NCI-H2171 (cell line): ENCODE measurements around the gene TOP1.

ENCODE experiments used
- DNase-seq: peaks from one replicate; lab custom pipeline; 2025; lab: John Stamatoyannopoulos, UW

Gene TOP1

DNA sequence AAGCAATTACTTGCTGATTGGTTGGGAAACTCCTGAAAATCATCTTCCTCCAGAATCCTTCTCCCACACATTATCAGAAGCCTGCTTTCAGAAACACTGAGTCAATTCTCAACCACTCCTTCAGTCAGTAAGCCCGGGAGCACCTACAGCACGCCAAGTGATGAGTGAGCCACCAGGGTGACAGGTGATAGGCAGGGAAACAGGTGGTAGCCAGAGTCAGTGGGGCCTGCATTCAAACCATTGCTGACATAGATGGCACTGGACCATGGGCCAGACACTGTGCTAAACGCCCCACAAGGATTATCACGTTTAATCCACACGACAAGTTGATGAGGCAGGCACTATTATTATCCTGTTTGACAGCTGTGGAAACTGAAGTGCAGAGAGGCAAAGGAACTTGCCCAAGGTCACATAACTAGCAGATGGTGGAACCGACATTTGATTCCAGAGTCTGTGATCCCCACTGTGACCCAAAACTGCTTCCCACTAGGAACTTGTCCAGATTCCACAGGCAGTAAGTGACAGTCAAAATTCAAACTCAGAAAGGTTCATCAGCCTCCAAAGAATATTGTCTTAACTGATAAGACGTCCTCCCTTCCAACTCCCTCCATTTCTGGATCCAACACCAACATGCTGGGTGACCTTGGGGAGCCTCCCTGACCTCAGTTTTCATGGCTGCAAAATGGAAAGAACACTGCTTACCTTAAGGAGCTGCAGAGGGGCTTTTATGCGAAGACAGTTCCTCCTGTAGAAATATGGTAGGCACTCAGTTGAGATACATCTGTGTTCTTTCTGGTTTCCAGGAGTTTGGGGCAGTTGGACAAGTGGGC is 23.9 kb upstream of the TOP1 start:
- peak; percentile 40 for DNase-seq

DNA sequence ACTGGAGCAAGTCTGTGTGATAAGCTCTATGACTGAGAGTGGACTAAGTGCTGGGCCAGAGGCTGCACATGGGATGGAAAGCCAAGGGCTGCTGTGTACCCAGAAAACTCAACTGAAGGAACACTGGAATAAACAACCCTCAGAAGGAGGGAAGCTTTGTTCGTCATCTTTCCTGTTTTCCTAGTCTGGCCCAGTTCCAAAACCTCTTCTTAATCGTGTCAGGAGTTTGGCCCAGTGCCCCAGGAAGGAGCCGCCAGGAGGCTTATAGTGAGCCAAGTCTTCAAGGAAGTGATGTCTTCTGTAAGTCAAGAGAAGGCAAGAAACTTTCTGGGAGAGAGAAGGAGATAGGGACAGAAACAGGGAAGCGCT is 23.3 kb upstream of the TOP1 start:
- DNase-seq: peak; percentile 81

DNA sequence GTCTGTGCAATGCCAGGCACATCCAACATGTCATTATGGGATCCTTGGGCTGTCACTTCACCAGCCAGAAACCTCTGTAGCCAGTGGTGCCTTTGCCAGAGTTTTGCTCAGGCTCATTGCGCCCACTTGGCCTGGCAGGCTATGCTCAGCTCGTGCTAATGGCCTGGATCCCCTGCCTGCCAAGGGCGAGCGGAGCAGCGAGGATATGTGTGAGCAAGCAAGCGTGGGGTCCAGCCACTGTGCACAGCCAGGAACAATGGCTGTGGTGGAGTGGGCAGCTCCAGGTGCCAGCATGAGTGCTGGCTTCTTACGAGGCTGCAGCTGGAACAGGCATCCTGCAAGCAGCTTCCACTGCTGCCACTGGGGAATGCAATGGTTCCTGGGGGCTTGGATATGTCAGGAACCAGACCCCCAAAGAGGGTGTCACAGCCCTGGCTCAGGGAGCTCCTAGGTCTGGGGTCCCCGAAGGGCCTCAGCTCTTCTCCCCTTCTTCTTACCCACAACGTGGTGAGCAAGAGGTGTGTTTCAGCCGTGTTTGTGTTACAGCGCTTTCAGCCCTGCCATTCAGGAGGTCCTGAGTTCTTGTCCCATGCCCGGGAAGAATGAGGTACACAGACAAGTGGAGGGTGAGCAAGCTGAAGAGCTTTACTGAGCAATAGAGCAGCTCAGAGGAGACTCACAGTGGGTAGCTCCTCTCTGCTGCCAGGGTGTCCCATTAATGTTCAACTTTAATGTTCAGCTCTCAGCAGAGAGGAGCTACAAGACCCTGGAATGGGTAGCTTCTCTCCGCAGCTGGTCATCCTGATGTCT is 22.3 kb upstream of the TOP1 start:
- DNase-seq: no peak

DNA sequence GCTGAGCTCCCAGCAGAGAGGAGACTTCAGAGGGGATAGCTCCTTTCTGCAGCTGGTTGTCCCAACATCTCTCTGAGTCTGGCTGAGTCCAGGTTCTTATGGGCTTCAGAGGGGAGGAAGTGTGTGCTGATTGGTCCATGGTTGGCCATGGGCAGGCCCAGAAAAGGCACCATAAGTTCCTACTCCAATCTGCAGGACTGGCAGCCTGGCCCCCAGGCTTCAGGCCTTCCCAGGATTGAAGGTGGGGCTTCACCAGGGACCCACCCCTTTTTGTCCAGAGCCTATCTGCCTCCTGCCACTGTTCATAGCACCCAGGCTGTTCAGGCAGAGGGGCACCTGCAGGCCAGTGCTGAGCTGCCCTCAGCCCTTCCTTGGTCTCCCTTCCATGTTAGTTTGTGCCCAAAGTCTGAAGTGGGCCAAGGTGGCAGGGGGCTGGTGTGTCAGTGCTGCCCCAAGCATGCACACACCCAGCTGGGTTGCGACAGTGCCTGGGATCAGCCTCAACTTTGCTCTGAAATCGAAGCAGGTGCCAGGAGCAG is 21.6 kb upstream of the TOP1 start:
- DNase-seq: no peak

DNA sequence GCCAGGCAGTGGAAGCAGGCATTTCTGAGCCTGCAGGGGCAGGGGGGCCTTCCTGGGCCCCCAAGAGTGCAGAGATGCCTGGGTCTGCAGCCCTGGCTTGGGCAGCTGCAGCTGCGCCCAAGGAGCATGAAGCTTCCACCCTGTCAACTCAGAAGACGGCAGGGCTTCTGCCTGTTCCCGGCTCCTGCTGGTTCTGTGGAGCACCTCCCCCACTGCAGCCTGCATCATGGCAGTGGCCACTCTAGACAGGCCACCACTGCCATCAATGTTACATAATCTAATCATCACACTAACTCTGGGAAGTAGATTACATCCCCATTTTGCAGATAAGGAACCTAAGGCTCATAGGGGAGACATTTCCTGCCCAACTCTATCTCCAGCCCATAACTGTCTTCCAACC is 21.1 kb upstream of the TOP1 start:
- no peak for DNase-seq

DNA sequence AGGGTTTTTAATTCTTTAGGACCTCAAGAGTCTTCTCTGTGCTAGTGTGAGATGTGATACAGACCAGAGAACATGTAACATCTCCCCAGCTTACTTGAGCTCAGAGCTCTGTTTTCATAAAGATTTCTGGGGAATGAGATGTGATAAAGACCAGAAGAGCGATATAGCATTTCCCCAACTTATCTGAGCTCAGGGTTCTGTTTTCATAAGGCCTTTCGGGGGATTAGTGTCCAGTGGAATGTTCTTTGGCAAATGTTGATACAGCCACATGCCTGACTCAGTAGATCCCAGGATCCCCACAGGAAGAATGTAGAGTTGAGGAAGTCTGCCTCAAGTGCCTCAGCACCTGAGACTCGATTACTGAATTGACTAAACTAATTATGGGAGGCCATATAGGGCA is 18.7 kb upstream of the TOP1 start:
- DNase-seq: no peak

DNA sequence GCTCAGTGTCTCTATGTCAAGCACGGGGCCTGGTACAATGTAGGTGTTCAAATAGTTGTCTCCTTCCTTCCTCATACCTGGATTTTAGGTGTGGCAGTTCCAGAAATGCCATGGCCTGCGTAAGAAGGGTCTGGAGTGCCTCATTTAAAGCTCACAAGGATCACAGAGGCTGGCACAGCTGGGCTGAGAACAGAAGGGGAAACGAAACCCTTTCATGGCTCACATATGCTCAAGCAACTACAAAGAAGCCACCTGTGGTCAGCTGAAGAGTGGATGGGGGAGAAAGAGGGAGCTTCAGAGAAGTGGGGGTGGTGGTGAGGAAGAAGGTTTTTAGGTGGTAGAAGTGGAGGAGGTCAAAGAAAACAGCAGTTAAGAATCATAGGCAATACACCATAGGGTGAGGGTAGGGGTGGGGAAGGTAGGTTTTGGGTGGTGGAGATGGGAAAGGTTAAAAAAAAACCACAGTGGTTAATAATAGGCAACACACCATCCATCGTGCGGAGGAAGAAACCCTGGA is 17.0 kb upstream of the TOP1 start:
- DNase-seq: no peak

DNA sequence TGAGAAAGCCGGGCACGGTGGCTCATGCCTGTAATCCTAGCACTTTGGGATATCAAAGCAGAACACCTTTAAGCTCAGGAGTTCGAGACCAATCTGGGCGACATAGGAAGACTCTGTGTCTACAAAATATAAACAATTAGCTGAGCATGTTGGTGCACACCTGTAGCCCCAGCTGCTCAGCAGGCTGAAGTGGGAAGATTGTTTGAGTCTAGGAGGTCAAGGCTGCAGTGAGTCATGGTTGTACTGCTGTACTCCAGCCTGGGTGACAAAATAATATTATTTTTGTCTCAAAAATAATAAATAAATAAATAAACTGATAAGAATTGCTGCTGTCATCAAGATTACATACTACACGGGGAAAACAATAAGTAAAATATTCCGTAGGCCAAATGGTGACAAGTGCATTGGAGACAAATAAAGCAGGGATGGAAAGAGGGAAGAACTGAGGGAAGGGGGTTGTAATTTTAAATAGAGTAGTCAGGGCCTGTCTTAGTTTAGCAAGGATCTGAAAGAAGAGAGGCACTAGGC is 14.0 kb upstream of the TOP1 start:
- peak; percentile 31 for DNase-seq

DNA sequence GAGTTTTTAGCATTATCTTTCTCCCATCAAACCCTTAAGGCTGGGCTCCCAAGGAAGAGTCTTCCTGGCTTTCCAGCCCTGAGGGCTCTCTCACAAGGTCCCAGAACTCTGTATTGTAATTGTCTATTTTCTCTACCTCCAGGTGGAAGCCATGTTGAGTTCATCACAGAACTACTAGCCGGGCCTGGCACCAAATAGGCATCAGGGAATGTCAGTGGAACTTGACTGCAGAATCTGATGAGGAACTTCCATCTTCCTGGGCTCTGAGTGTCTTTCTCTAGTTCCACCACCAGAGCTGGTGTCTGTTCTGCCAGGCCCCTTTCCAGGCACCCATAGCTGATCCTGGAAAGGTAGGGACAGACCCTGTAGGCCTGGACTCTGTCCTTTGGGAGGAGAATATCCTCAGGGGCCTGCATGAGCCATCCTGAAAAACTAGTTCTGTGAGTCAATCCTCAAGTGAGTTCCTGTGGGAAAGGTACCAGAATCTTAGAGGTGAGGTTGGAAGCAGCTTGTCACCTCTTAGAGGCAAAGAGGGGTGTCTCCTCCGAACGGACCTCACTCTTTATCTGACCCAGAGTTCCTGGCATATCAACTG is 11.1 kb upstream of the TOP1 start:
- no peak for DNase-seq

DNA sequence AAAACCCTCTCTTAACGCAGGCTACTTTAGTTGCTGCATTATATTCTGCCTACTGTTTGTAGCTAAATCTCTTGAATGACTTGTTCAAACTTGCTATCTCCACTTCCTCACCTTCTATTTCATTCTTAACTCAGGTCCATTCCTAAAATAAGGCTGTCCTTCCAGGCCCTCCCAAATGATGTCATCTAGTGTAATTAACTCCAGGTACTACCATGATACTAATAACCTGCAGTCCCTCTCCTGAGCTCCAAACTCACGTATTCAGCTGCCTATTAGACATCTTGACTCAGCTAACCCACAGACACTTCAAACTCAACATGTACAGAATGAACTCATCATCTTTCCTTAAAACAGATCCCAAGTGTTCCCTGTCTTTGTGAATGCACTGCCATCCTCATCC is 10.5 kb upstream of the TOP1 start:
- DNase-seq: no peak

DNA sequence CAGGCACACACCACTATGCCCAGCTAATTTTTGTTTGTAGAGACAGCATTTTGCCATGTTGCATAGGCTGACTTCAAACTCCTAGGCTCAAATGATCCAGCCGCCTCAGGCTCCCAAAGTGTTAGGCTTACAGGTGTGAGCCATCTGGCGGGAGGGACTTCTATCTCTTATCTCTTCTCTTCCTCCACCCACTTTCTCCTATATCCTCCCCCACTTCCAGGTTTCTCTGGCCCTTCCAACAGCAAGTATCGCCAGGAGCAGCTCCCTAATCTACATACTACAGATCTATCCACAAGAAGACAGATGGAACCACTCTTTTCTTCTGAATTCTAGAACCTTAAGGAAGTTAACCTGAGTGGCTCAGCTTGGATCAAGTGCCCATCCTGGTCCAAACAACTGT is 5.1 kb upstream of the TOP1 start:
- no peak for DNase-seq

DNA sequence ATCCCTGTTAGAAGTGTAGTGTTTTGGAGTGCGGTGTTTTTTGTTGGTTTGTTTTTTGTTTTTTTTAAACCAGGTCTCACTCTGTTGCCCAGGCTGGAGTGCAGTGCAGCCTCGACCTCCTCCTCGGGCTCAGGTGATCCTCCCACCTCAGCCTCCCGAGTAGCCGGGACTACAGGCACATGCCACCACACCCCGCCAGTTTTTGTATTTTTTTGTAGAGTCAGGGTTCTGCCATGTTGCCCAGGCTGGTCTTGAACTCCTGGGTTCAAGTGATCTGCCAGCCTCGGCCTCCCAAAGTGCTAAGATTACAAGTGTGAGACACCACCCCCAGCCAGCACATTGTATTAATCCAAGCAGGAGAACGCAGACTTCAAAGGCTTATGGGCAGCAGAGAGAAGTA is 1.3 kb upstream of the TOP1 start:
- no peak for DNase-seq

DNA sequence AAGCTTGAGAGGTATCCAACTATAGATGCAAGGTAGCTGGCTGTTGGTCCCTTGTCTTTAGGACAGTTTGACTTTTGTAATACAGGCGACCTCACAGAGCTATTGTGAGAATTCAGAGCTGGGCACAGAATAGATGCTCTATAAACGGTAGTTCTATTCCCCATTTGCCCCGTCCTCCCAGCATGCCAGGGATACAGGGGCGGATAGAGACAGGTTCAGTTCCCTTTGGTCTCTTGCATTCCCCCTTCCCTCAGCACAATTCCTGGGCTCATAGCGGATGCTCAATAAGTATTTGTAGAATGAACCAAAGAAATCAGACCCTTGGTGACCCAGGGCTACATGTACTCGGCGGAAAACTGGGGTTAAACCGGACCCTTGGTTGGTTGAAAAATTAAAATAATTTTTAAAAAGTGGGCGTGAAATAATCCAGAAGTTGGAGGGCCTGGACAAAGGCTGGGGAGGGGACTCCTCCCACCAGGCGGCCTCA is 707 bp upstream of the TOP1 start:
- no peak for DNase-seq

DNA sequence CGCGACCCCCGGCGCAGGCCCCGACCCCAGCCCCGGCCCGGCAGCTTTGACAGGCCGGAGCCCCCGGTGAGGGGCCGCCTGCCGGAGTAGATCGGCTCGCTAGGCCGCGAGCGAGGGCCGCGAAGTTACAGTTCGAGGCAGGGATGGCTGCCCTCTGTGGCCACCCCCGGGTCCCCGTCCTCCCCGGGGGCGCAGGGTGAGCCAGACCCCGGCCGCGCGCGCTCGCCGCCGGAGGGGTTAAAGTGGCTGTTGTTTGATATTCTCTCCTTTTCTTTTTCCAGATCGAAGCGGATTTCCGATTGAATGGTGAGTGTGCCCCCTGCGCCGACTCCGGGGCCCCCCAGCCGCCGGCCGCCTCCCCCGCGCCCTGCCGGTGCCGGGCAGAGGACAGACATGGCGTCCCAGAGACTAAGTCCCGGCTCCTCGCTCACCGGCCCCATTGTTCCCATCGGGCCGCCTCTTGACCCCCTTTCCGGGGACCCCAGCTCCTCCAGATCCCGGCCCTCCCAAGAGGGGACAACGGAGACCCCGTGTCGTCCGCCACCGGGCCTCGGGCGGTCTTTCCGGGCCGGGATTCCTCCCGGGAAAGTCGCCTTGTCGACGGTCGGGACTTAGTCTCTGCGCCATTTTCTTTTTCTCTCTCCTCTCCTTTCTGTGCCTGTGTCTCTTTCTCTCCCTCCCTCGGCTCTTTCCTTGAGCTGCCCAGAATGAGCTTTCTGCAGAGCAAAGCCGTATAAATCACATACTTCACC is 704 bp downstream of the TOP1 start:
- DNase-seq: peak; percentile 29

DNA sequence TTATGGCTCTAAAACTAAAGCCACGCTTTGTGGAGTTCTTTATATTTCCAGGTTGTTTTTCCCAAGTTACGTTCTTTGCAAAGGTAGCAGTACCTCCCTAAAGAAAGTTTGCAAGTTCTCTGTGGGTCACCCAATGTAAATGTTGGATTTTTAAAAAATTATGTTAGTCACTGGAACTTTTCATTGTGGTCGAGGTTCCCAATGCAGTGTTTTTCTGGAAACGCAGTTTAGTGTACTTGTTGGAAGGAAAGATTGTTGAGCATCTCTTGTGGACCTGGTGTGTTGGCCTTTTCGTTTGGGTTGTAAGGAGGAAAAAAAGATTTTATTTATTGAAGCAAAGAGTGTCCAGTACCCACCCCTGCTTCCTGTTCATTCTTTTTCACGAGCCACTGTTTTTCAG is 1.4 kb downstream of the TOP1 start:
- DNase-seq: no peak

DNA sequence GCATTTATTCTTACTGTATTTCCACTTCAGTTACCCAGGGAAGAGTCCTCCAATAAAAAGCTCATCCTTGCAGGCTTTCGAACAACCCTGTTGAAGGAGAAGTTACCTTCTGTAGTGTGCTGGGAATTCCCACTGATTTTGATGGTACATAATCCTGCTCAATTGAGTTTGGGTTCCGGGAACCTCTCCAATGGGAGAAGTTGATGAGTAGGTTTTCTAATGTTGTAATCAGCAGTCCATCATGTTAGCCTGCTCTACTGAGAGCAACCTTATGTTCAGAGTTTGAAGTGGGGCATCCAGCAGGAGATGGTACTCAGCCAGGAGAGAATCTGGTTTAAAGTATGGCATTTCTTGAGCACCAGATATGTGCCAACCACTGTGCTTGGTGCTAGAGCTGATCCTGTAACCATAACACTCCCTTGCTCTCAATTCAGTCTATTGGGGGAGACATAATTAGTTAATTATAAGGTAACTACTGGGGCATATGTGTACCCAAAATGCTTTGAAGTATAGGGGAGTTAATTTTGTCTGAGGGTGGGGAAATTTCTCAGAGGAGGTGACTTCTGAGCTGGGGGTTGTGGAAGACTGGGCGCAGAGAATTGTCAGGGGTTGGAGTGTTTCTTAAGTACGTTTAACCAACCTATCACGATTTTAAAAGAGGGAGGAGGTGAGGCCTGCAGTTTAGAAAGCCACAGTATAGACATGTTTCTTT is 2.1 kb downstream of the TOP1 start:
- DNase-seq: no peak

DNA sequence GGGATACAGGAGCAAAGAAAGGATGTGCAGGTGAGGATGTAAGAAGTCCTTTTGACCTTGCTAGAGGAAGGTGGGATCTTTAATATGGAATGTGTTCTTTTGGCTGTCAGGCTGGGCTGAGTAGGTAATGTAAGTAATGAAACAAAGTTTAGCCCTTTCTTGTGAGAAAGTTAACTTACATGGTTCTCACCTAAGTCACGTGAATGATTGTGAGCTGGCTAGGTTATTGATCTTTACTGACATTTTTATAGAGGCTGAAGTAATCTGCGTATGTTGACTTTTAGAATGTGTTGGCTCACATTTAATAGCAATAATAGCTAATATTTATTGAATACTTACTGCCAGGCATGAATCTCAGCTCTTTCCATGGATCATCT is 2.6 kb downstream of the TOP1 start:
- DNase-seq: no peak

DNA sequence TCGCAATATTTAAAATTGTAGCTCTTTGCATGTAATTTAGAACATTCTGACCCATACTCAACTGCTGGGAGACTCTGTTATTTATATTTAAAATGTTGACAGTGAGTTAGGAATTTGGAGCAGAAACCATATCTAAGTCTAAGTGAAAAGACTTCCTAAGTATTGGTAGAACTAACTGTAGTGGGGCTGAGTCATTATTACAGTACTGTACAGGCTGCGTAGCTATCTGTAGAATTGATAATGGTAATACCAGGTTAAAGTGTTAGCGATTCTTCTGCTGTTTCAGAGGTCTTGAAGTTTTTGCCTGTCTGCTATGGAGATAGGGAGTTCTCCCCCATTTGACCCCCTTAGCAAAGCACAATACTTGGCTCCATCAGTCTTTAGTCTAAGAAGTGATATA is 3.6 kb downstream of the TOP1 start:
- no peak for DNase-seq

DNA sequence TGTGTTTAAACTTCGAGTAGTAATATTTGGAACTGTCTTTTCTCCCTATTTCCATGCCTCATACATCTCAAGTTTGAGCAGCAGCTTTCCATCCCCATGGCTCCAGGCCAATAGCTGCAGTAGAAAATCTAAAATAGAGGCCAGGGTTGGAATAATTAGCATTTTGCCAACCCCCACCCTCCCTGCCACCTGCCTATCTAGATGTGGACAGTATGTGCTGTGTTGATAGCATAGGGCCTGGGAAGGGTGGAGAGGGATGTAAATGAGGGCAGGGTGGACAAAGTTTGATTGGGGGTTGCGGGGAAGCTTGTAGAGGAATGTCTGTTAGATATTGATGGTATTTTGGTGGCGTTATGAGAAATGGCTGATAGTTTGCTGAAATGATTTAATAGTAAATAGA is 5.6 kb downstream of the TOP1 start:
- no peak for DNase-seq

DNA sequence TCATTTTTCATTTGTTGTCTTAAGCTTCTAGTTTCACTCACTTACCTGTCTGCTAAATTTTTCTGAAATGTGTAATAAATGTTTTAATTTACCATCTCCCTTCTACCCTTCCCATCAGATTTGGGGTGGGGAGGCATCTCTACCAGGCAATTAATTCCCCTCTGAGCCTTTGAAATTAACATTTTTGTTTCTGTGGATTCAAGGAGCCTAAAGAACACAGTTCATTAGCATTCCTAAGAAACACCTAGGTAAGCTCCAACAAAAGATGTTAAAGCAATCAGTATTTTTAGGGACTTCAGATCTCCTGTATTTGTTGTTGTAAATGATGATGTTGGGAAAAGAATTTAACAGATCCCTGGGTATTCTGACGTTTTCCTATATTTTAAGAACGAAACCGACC is 6.6 kb downstream of the TOP1 start:
- no peak for DNase-seq

DNA sequence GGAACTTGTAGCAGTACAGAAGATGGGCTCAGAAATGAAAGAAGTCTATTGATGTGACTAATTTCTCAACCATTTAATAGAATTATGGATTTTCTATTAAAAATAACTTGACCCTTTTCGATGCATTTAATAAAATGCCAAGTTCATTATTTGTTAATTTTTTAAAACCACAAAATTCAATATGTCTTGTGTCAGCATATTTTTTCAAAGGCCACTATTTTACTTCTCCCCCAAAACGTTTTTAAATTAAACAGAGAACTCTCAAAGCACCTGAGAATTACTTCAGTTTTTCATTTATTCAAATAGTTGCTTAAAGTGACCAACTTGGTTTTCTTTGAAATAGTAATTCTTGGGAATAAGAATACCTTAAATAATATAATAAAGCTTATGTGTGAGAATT is 8.6 kb downstream of the TOP1 start:
- no peak for DNase-seq
